Measurements from ENCODE around the gene GPRC5C. TPM values are rescaled to one million over a fixed set of nuclear protein-coding genes. Genes with fewer than 3 reads are reported as not detected.

GPRC5C gene
- total RNA-seq, result not detected

DNA sequence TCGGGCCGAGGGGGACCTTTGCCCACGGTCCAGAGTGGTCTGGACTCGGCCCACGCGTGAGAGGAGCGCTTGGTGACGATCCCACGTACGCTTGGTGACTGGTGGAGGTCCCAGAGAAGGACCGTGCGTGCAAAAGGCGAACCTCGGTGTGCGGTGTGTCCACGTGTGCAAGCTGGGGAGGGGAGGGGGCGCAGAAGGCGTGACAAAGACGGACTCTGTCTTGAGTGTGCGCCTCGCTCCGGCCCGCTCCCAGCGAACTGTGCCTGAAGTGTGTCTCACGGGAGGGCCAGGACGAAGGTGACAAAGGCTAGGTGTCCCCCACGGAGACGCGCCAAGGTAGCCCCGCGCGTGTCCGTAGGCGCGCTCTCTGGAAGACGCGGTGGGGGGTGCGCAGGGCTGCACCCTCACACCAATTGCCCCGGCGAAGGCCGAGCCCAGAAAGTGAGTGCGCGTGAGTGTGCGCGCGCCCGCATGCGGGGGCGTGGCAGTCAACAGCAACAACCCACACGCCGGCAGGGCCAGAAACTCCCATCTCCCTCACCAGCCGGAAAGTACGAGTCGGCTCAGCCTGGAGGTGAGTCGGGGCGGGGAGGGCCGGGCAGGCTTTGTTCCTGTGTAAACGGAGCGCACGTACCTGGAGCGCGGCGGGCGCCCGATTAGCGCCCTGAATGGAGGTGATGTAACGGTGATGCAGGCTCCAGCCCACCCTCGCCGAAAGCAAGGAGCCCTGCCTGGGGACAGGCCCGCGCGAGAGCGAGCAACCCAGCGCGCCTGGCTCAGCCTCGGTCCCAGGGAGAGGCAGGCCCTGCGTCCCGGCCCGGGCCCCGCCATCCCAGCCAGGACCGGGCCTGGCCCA, at the start of gene GPRC5C:
GPRC5C (plus strand) TSS at position 521 of the 856 bp plus-strand sequence. CDS start 7,689 bp downstream, outside the sequence.
- intact Hi-C loops (cut with micrococcal nuclease), result no loop called here
- peak; percentile 75 for DNase-seq
- Mint-ChIP-seq H3K27me3 (ENCODE audit: low read depth) (peaks cover 49% of the 10 kb centered on the region), H3K9me3 (peaks cover 3% of the 10 kb centered on the region), H3K4me1 (ENCODE audit: low read depth) (peaks cover 14% of the 10 kb centered on the region), H3K36me3 (ENCODE audit: low read depth) (no peaks in the 10 kb centered on the region), H3K27ac (no peak within 1 kb of the TSS), H3K4me3 (peak within 1 kb of the TSS; percentile 59)
- CTCF ChIA-PET, result no interaction called here

DNA sequence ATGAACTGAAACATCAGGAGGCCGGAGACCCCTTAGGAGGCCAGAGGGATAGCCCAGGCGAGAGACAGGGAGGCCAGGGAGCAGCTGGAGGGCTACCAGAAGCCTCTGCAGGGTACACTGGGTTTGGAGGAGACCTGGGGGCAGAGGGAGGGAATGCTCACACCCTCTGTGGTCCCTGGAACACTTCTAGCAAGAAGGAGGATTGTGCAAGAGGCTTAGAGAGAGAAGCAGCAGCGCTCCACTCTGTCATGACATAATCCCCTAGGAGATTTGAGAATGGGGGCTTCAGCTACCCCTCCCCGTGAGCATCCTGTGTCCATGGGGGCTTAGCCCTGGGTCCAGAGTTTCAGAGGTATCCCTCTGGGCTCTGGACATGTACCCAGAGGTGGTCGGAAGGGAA, 48.7 kb upstream of the GPRC5C start:
- Mint-ChIP-seq H3K36me3 (ENCODE audit: low read depth) (no peaks in the 10 kb centered on the region), H3K27me3 (ENCODE audit: low read depth) (no peaks in the 10 kb centered on the region), H3K4me3 (no peak overlapping the region), H3K27ac (no peak overlapping the region), H3K9me3 (no peaks in the 10 kb centered on the region), H3K4me1 (ENCODE audit: low read depth) (no peaks in the 10 kb centered on the region)
- intact Hi-C loops (cut with micrococcal nuclease), result no loop called here
- no peak for DNase-seq
- CTCF ChIA-PET, result interaction anchor here (0.7 to 1.0 kb wide), 2 partner anchors 15 to 109 kb away, joined by 3 read pairs; no protein-coding TSS in a partner anchor

DNA sequence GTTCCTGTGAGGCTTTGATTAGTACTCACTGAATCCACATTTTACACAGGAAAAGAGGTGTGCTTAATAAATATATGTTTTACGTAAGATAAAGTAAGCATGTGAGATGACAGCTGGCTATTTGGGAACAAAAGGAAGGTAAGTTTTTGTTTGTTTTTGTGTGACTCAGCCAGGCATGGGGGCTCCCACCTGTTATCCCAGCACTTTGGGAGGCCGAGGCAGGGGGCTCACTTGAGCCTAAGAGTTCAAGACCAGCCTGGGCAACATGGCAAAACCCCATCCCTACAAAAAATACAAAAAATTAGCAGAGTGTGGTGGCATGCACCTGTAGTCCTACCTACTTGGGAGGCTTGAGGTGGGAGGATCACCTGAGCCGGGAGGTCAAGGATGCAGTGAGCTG, 46.7 kb upstream of the GPRC5C start:
- H3K4me1 Mint-ChIP-seq (ENCODE audit: low read depth), result no peaks in the 10 kb centered on the region
- no peak overlapping the region for H3K27ac Mint-ChIP-seq
- no peaks in the 10 kb centered on the region for H3K9me3 Mint-ChIP-seq
- CTCF ChIA-PET, result interaction anchor here (1.3 kb wide), 1 partner anchor 72 kb away, joined by 4 read pairs; no protein-coding TSS in a partner anchor
- intact Hi-C loops (cut with micrococcal nuclease), result no loop called here
- DNase-seq, result no peak
- H3K4me3 Mint-ChIP-seq, result no peak overlapping the region
- H3K27me3 Mint-ChIP-seq (ENCODE audit: low read depth), result no peaks in the 10 kb centered on the region
- no peaks in the 10 kb centered on the region for H3K36me3 Mint-ChIP-seq (ENCODE audit: low read depth)

- Mint-ChIP-seq H3K36me3 (ENCODE audit: low read depth) (no peaks in the 10 kb centered on the region), H3K9me3 (no peaks in the 10 kb centered on the region), H3K4me1 (ENCODE audit: low read depth) (no peaks in the 10 kb centered on the region), H3K4me3 (no peak overlapping the region), H3K27ac (no peak overlapping the region), H3K27me3 (ENCODE audit: low read depth) (no peaks in the 10 kb centered on the region)
- intact Hi-C loops (cut with micrococcal nuclease), result no loop called here
- DNase-seq, result no peak
- CTCF ChIA-PET, result interaction anchor here (0.9 kb wide), 1 partner anchor 71 kb away, joined by 5 read pairs; no protein-coding TSS in a partner anchor
Observed at GRCh38 chr17:74386386-74386785, 45.5 kb upstream of the GPRC5C start.

DNA sequence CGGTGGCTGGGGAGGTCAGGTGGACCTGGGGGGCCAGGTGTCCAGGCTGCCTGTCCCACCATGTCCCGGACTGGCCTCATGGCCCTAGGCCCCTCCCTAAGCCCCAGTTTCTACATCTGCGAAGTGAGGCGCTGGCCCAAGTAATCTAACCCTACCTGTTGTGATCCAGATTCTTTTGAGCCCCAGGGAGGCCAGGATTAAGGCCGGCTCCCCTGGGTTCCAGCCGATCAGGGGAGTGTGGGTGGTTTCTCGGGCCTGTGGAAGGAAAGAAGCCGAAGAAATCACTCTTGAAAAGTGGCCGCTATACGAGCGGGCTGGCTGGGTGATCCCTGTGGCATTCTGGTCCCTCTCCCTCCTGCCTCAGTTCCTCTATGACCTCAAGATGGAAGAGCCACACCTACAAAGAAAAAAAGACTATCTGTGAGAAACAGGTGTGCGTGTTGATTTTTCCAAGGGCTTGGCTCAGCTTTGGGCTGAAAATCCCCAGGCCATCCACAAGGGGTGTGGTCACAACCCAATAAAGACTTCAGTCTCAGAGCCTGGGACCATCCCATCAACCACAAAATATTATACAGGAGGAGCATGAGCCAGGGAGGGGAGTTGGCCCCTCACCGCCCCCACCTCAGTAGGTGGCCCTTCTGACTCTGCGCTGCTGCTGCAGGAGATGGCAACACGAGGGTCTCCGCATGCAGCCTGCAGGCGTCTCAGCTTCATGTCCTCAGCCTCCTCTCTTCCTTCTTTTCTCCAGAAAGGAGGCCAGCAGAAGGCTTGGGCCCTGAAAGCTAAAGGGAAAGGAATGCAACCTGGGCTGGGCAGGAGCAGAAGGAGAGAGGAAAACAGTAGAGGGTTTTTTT, 44.3 kb upstream of the GPRC5C start:
- Mint-ChIP-seq H3K27ac (no peak overlapping the region), H3K27me3 (ENCODE audit: low read depth) (no peaks in the 10 kb centered on the region), H3K4me3 (no peak overlapping the region), H3K36me3 (ENCODE audit: low read depth) (no peaks in the 10 kb centered on the region), H3K9me3 (no peaks in the 10 kb centered on the region), H3K4me1 (ENCODE audit: low read depth) (no peaks in the 10 kb centered on the region)
- CTCF ChIA-PET, result interaction anchor here (0.6 kb wide), 2 partner anchors 8 to 23 kb away, joined by 3 read pairs; no protein-coding TSS in a partner anchor
- intact Hi-C loops (cut with micrococcal nuclease), result no loop called here
- DNase-seq, result no peak

- Mint-ChIP-seq H3K9me3 (no peaks in the 10 kb centered on the region), H3K36me3 (ENCODE audit: low read depth) (no peaks in the 10 kb centered on the region), H3K4me1 (ENCODE audit: low read depth) (no peaks in the 10 kb centered on the region), H3K27me3 (ENCODE audit: low read depth) (no peaks in the 10 kb centered on the region), H3K4me3 (no peak overlapping the region), H3K27ac (no peak overlapping the region)
- CTCF ChIA-PET, result interaction anchor here (0.8 kb wide), 1 partner anchor 68 kb away, joined by 3 read pairs; no protein-coding TSS in a partner anchor
- intact Hi-C loops (cut with micrococcal nuclease), result no loop called here
- DNase-seq, result no peak
Observed at GRCh38 chr17:74389084-74389753, 42.7 kb upstream of the GPRC5C start.

DNA sequence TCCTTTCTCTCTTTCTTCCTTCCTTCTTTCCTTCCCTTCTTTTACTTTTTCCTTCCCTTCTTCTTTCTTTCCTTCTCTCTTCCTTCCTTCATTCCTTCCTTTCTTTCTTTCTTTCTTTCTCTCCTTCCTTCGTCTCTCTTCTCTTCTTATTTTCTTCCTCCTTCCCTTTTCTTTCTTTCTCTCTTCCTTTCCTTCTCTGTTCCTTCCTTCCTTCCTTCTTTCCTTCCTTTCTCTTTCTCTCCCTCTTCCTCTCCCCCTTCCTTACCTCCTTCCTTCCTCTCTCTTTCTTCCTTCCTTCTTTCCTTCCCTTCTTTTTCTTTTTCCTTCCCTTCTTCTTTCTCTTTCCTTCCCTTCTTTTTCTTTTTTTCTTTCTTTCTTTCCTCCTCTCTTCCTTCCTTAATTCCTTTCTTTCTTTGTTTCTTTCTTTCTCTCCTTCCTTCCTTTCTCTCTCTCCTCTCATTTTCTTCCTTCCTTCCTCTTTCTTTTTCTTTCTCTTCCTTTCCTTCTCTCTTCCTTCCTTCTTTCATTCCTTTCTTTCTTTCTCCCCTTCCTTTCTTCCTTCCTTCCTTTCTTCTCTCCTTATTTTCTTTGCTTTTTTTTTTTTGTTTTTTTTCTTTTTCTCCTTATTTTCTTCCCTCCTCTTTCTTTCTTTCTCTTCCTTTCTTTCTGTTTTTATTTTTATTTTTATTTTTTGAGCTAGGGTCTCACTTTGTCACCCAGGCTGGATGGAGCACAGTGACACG, 41.8 kb upstream of the GPRC5C start:
- no peak overlapping the region for H3K4me3 Mint-ChIP-seq
- no peaks in the 10 kb centered on the region for H3K9me3 Mint-ChIP-seq
- no peaks in the 10 kb centered on the region for H3K36me3 Mint-ChIP-seq (ENCODE audit: low read depth)
- intact Hi-C loops (cut with micrococcal nuclease), result no loop called here
- H3K27me3 Mint-ChIP-seq (ENCODE audit: low read depth), result no peaks in the 10 kb centered on the region
- H3K27ac Mint-ChIP-seq, result no peak overlapping the region
- no peaks in the 10 kb centered on the region for H3K4me1 Mint-ChIP-seq (ENCODE audit: low read depth)
- DNase-seq, result no peak
- CTCF ChIA-PET, result interaction anchor here (1.4 to 1.8 kb wide), 2 partner anchors 10 to 11 kb away, joined by 5 to 7 read pairs; no protein-coding TSS in a partner anchor

- Mint-ChIP-seq H3K27me3 (ENCODE audit: low read depth) (no peaks in the 10 kb centered on the region), H3K9me3 (no peaks in the 10 kb centered on the region), H3K4me1 (ENCODE audit: low read depth) (no peaks in the 10 kb centered on the region), H3K4me3 (no peak overlapping the region), H3K36me3 (ENCODE audit: low read depth) (no peaks in the 10 kb centered on the region), H3K27ac (no peak overlapping the region)
- CTCF ChIA-PET, result interaction anchor here (1.0 to 1.8 kb wide), 4 partner anchors 10 to 142 kb away, joined by 3 to 7 read pairs (median 5); no protein-coding TSS in a partner anchor
- no peak for DNase-seq
- intact Hi-C loops (cut with micrococcal nuclease), result no loop called here
Observed at GRCh38 chr17:74390680-74391653, 40.9 kb upstream of the GPRC5C start.

DNA sequence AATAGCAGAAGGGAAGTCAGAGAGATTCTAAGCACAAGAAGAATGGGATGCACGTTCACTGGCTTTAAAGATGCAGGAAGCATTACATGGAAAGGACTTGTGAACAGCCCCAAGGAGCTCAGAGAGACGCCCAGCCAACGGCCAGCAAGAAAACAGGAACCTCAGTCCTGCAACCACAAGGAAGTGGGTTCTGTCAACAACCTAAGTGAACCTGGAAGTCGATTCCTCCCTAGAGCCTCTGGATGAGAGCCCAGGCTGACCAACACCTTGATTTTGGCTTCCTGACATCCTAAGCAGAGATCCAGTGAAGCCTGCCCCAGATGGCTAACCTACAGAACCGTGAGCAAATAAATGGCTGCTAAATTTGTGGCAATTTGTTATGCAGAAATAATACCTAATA, 40.1 kb upstream of the GPRC5C start:
- Mint-ChIP-seq H3K36me3 (ENCODE audit: low read depth) (no peaks in the 10 kb centered on the region), H3K9me3 (no peaks in the 10 kb centered on the region), H3K4me1 (ENCODE audit: low read depth) (no peaks in the 10 kb centered on the region), H3K4me3 (no peak overlapping the region), H3K27me3 (ENCODE audit: low read depth) (no peaks in the 10 kb centered on the region), H3K27ac (no peak overlapping the region)
- intact Hi-C loops (cut with micrococcal nuclease), result no loop called here
- CTCF ChIA-PET, result interaction anchor here (1.2 to 1.8 kb wide), 3 partner anchors 9 to 142 kb away, joined by 5 to 7 read pairs (median 5); no protein-coding TSS in a partner anchor
- DNase-seq, result no peak

DNA sequence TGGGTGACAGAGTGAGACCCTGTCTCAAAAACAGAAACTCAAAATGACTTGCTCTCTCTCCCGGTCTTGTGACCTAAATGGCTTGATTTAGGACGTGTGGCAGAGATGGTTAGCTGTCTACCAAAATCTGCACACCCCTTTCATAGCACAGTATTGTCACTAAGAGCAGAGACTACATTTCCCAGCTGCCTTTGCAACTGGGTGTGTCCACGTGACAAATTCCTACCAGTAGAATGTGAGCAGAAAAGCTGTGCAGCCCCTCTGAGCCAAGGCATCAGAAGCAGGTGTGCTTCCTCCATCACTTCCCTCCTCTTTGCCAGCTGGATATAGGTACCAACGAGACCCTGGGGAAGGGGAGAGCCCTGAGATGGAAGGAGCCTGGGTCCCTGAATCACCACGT, 39.0 kb upstream of the GPRC5C start:
- no peak for DNase-seq
- Mint-ChIP-seq H3K36me3 (ENCODE audit: low read depth) (no peaks in the 10 kb centered on the region), H3K4me3 (no peak overlapping the region), H3K27me3 (ENCODE audit: low read depth) (no peaks in the 10 kb centered on the region), H3K4me1 (ENCODE audit: low read depth) (no peaks in the 10 kb centered on the region), H3K9me3 (no peaks in the 10 kb centered on the region), H3K27ac (no peak overlapping the region)
- CTCF ChIA-PET, result interaction anchor here (1.3 to 2.5 kb wide), 2 partner anchors 13 to 25 kb away, joined by 8 to 10 read pairs; partner anchors contain the start of gene GPR142
- intact Hi-C loops (cut with micrococcal nuclease), result no loop called here
